IMR-90 (cell line): ENCODE measurements around the gene PTEN. TPM values are rescaled to one million over a fixed set of nuclear protein-coding genes. Genes with fewer than 3 reads are reported as not detected.

Source experiments
- ATAC-seq: fragments of 200-7000 bp; cut with Tn5 transposase; 2 replicates; pipeline ENCODE4 v1.9.1; 2020; ENCODE audit warnings: low read depth, mild to moderate bottlenecking, moderate library complexity
- BruUV-seq: library from RNA; stranded (reverse); fragments of 400-500 nt; replicated peaks from 2 replicates; lab custom pipeline; 2021; lab: Mats Ljungman, UMichigan
- CTCF ChIA-PET: fragments of 300-600 bp; formaldehyde crosslinking; extraction: SDS; loops from one replicate; lab custom pipeline; 2021; ENCODE audit warnings: antibody characterized with exemption; lab: Yijun Ruan, JAX
- POLR2A ChIA-PET: fragments of 300-600 bp; sonication (Branson Sonifier 250); formaldehyde crosslinking; loops from one replicate; lab custom pipeline; 2022; ENCODE audit warnings: antibody characterized with exemption; ENCODE audit not compliant: unreplicated experiment; lab: Charles Lee
- DNase-seq: peaks from one replicate; pipeline ENCODE4 v3.0.0; 2013
- H2AFZ ChIP-seq: replicated peaks from 2 replicates; pipeline ENCODE3; 2013; ENCODE audit warnings: low read length, mild to moderate bottlenecking; ENCODE audit not compliant: poor library complexity
- H2AK5ac ChIP-seq: 2 replicates; pipeline ENCODE4 v1.6.1; 2013; ENCODE audit warnings: low read depth, low read length, inconsistent platforms
- H2AK9ac ChIP-seq: replicated peaks from 2 replicates; pipeline ENCODE3; 2013; ENCODE audit warnings: mild to moderate bottlenecking, low read depth, low read length, moderate library complexity; ENCODE audit not compliant: poor library complexity
- H2BK120ac ChIP-seq: 2 replicates; pipeline ENCODE4 v1.6.1; 2013; ENCODE audit warnings: low read depth, low read length, inconsistent platforms
- H2BK15ac ChIP-seq: 3 replicates; pipeline ENCODE4 v1.6.1; 2013; ENCODE audit warnings: low read depth, low read length, inconsistent platforms
- H2BK20ac ChIP-seq: 2 replicates; pipeline ENCODE4 v1.6.1; 2013; ENCODE audit warnings: low read depth, mild to moderate bottlenecking, inconsistent platforms, low read length, moderate library complexity
- H2BK5ac ChIP-seq: 2 replicates; pipeline ENCODE4 v1.6.1; 2013; ENCODE audit warnings: mild to moderate bottlenecking, low read depth, low read length, inconsistent platforms; ENCODE audit not compliant: poor library complexity, severe bottlenecking
- H3K14ac ChIP-seq: replicated peaks from 2 replicates; pipeline ENCODE4 v1.6.1; 2013; ENCODE audit warnings: low read depth, low read length, inconsistent platforms
- H3K18ac ChIP-seq: 2 replicates; pipeline ENCODE4 v1.6.1; 2013; ENCODE audit warnings: low read depth, low read length, control low read depth
- H3K23ac ChIP-seq: 2 replicates; pipeline ENCODE4 v1.6.1; 2013; ENCODE audit warnings: low read depth, low read length, inconsistent platforms
- H3K27ac ChIP-seq: 2 replicates; pipeline ENCODE4 v1.5.1; 2013; ENCODE audit warnings: mild to moderate bottlenecking, control low read depth, low read length; ENCODE audit not compliant: insufficient read depth
- H3K27me3 ChIP-seq: 2 replicates; pipeline ENCODE4 v1.6.1; 2013; ENCODE audit warnings: low read length; ENCODE audit not compliant: control insufficient read depth, insufficient read depth
- H3K36me3 ChIP-seq: 2 replicates; pipeline ENCODE4 v1.6.1; 2013; ENCODE audit warnings: low read length, mixed read lengths; ENCODE audit not compliant: control insufficient read depth, insufficient read depth
- H3K4ac ChIP-seq: 2 replicates; pipeline ENCODE4 v1.6.1; 2013; ENCODE audit warnings: low read depth, low read length, inconsistent platforms
- H3K4me1 ChIP-seq: 2 replicates; pipeline ENCODE4 v1.6.1; 2013; ENCODE audit warnings: low read length, mixed read lengths; ENCODE audit not compliant: control insufficient read depth, insufficient read depth
- H3K4me2 ChIP-seq: 2 replicates; pipeline ENCODE4 v1.6.1; 2013; ENCODE audit warnings: low read depth, mild to moderate bottlenecking, control low read depth, low read length, moderate library complexity
- H3K4me3 ChIP-seq: 2 replicates; pipeline ENCODE4 v1.5.1; 2013; ENCODE audit warnings: low read depth, mild to moderate bottlenecking, control low read depth, low read length, moderate library complexity; ENCODE audit not compliant: insufficient read depth
- H3K56ac ChIP-seq: 2 replicates; pipeline ENCODE4 v1.6.1; 2013; ENCODE audit warnings: low read length, inconsistent platforms; ENCODE audit not compliant: insufficient read depth; ENCODE audit errors: extremely low read depth
- H3K79me1 ChIP-seq, 2 experiments: 2 replicates each; pipeline ENCODE4 v1.6.1; 2013; ENCODE audit warnings: low read length in 2 of 2, inconsistent platforms in 1 of 2, low read depth in 1 of 2
- H3K9ac ChIP-seq: 2 replicates; pipeline ENCODE4 v1.6.1; 2013; ENCODE audit warnings: low read depth, low read length, control low read depth
- H3K9me1 ChIP-seq: 2 replicates; pipeline ENCODE4 v1.6.1; 2013; ENCODE audit warnings: low read length, inconsistent platforms; ENCODE audit not compliant: insufficient read depth
- H3K9me3 ChIP-seq: 2 replicates; pipeline ENCODE4 v1.6.1; 2013; ENCODE audit warnings: low read length; ENCODE audit not compliant: control insufficient read depth, insufficient read depth
- H4K20me1 ChIP-seq: 2 replicates; pipeline ENCODE4 v1.6.1; 2013; ENCODE audit warnings: low read length, inconsistent platforms; ENCODE audit not compliant: insufficient read depth
- H4K5ac ChIP-seq: 2 replicates; pipeline ENCODE4 v1.6.1; 2013; ENCODE audit warnings: mild to moderate bottlenecking, low read depth, low read length, control low read depth
- H4K8ac ChIP-seq, 2 experiments: 2 replicates each; pipeline ENCODE4 v1.6.1; 2013; ENCODE audit warnings: low read depth in 2 of 2, low read length in 2 of 2, control low read depth in 1 of 2, inconsistent platforms in 1 of 2
- H4K91ac ChIP-seq: 2 replicates; pipeline ENCODE4 v1.6.1; 2013; ENCODE audit warnings: low read depth, low read length, inconsistent platforms; ENCODE audit not compliant: insufficient read depth
- CEBPB ChIP-seq: IDR thresholded peaks from 2 replicates; pipeline ENCODE4 v1.6.1; 2012; ENCODE audit warnings: low read depth, low read length, improper control_type of control experiment
- SMC3 ChIP-seq: fragments of 150-350 bp; IDR thresholded peaks from 2 replicates; pipeline ENCODE4 v1.6.1; 2016; ENCODE audit warnings: low read depth, mild to moderate bottlenecking, antibody characterized with exemption, low read length, moderate library complexity
- WGBS, 2 experiments: methylation state at CpG; one replicate each; pipeline versions ENCODE4 v1.1.5 to v1.1.7; 2013; ENCODE audit warnings: missing lambda C conversion rate in 2 of 2; ENCODE audit not compliant: insufficient read length in 1 of 2; ENCODE audit errors: extremely low coverage in 2 of 2; 5-methylcytosine and 5-hydroxymethylcytosine counted together
- dilution Hi-C: fragments of 300-500 bp; cut with HindIII; formaldehyde crosslinking; loops from one replicate; pipeline ENCODE4 v1.14.3; 2018; ENCODE audit warnings: low sequenced_read_pairs; ENCODE audit not compliant: unreplicated experiment
- in situ Hi-C: fragments of 300-500 bp; cut with MboI; formaldehyde crosslinking; loops from 3 replicates; pipeline ENCODE4 v1.14.3; 2019; ENCODE audit warnings: low sequenced_read_pairs, inconsistent platforms, mixed read lengths
- intact Hi-C: fragments of 100-400 bp; cut with micrococcal nuclease; formaldehyde crosslinking; loops from 2 replicates; pipeline ENCODE4 v1.10.0; 2022
- polyA plus RNA-seq, 3 experiments: library from polyadenylated mRNA; depleted of rRNA; stranded (reverse); fragments of >200 nt; gene quantifications; 2 replicates each; pipeline ENCODE4 v1.2.3, GENCODE V29; 2012; ENCODE audit warnings: low replicate concordance in 1 of 3
- total RNA-seq: library from RNA; depleted of rRNA; stranded (reverse); fragments of >200 nt; gene quantifications from 2 replicates; pipeline ENCODE4 v1.2.3, GENCODE V29; 2012

The PTEN gene
- total and polyA plus RNA-seq, 2 of the 4 experiments (the other 2 are of a cell fraction), result 12.0 to 38.9 TPM

DNA sequence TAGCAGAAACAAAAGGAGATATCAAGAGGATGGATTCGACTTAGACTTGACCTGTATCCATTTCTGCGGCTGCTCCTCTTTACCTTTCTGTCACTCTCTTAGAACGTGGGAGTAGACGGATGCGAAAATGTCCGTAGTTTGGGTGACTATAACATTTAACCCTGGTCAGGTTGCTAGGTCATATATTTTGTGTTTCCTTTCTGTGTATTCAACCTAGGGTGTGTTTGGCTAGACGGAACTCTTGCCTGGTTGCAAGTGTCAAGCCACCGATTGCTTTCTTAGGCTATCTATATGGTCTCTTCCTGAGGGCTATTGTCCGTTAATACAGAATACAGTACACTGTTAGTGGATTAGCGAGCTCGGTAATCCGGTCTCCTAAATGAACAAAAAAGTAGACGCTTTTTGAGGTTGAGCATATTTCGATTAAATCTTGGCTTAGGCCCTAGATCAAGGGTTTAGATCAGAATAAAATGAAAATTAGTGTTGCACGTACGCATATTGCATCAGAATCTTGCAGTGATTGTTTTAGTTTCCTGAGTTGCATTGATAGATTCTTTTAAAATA lies 1.2 kb downstream of the PTEN start:
- H3K27ac ChIP-seq, result peak overlapping the region; percentile 91
- peak overlapping the region; percentile 69; the same call in 1 of the 2 replicates for H4K5ac ChIP-seq
- peak overlapping the region; percentile 94 for H3K23ac ChIP-seq
- 0 out of 3 replicates have a peak overlapping the region, but pooled peaks have one; percentile 4 for H2BK15ac ChIP-seq
- peak overlapping the region; percentile 98 for H3K56ac ChIP-seq
- H4K20me1 ChIP-seq, result peaks cover 44% of the 10 kb centered on the region; the same call in 1 of the 2 replicates
- in situ Hi-C loops (loop anchor here (5.0 kb wide), 1 partner anchor 523 kb away; no protein-coding TSS in a partner anchor), intact Hi-C loops (loop anchor here (5.0 to 10.0 kb wide), 7 partner anchors 73 to 410 kb away; no protein-coding TSS in a partner anchor), dilution Hi-C loops (no loop called here)
- ChIA-PET CTCF (interaction anchor here (0.6 to 1.0 kb wide), 2 partner anchors 525 to 701 kb away, joined by 3 read pairs; no protein-coding TSS in a partner anchor), POLR2A (no interaction called here)
- H2AFZ ChIP-seq, result no peak overlapping the region
- H3K27me3 ChIP-seq, result no peaks in the 10 kb centered on the region
- peak overlapping the region; percentile 73 for H3K4me3 ChIP-seq
- peak overlapping the region; percentile 2; the same call in 1 of the 2 replicates for H2BK20ac ChIP-seq
- peaks cover 0 to 10% of the 10 kb centered on the region in 2 experiments; a peak in 1 of 4 replicates for H3K79me1 ChIP-seq
- no peak for ATAC-seq
- H4K8ac ChIP-seq, result peak overlapping the region; percentile 4 to 61; a peak in 3 of 4 replicates
- TF ChIP-seq CEBPB (peak; percentile 82), SMC3 (no peak; the same call in 1 of the 2 replicates)
- H3K4me1 ChIP-seq, result 0 out of 2 replicates have a peak, but pooled peaks cover 1% of the 10 kb centered on the region
- H3K36me3 ChIP-seq, result no peaks in the 10 kb centered on the region
- DNase-seq, result no peak
- no TSS peak for BruUV-seq
- H2AK5ac ChIP-seq, result peak overlapping the region; percentile 16
- H3K18ac ChIP-seq, result peak overlapping the region; percentile 79
- H3K14ac ChIP-seq, result peak overlapping the region; percentile 94
- H3K9me1 ChIP-seq, result no peaks in the 10 kb centered on the region
- peak overlapping the region; percentile 54 for H4K91ac ChIP-seq
- peak overlapping the region; percentile 44 for H3K4ac ChIP-seq
- peak overlapping the region; percentile 23; the same call in 1 of the 2 replicates for H2BK120ac ChIP-seq
- peak overlapping the region; percentile 18 for H2AK9ac ChIP-seq
- H2BK5ac ChIP-seq, result peak overlapping the region; percentile 91
- 0% methylated on average over 4 of the region's 16 CpGs; no CpG with 5 or more reads in 1 of the 2 experiments for WGBS, 2 experiments
- peak overlapping the region; percentile 100 for H3K9ac ChIP-seq
- H3K4me2 ChIP-seq, result peak overlapping the region; percentile 97
- no peaks in the 10 kb centered on the region for H3K9me3 ChIP-seq
